ENCODE data around the gene C11orf52. TPM values are rescaled to one million over a fixed set of nuclear protein-coding genes. Genes with fewer than 3 reads are reported as not detected.

The C11orf52 gene
- total and polyA plus RNA-seq, 5 donors, result 2.2 to 5.5 (median 2.7) TPM

DNA sequence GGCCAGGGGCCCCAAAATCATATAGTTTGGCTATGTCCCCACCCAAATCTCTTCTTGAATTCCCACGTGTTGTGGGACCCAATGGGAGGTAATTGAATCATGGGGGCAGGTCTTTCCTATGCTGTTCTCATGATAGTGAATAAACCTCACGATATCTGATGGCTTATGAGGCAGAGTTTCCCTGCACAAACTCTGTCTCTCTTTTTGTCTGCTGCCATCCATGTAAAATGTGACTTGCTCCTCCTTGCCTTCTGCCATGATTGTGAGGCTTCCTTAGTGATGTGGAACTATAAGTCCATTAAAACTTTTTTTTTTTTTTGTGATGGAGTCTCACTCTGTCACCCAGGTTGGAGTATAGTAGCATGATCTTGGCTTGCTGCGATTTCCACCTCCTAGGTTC, 32.9 kb downstream of the C11orf52 start:
- Histone ChIP-seq H3K4me1 (ENCODE audit: control insufficient read depth, insufficient read depth, low read length) (peaks cover 2% of the 10 kb centered on the region), H3K27ac (ENCODE audit: low read length) (no peak overlapping the region), H3K4me3 (ENCODE audit: low read length) (no peak overlapping the region), H3K27me3 (ENCODE audit: control insufficient read depth, insufficient read depth) (no peaks in the 10 kb centered on the region), H3K9me3 (ENCODE audit: control insufficient read depth, low read length) (no peaks in the 10 kb centered on the region)
- DNase-seq (no peak), ATAC-seq (no peak)
- intact Hi-C loops (cut with DNase I), result no loop called here
- 94% methylated on average over 3 of the region's 3 CpGs for WGBS

DNA sequence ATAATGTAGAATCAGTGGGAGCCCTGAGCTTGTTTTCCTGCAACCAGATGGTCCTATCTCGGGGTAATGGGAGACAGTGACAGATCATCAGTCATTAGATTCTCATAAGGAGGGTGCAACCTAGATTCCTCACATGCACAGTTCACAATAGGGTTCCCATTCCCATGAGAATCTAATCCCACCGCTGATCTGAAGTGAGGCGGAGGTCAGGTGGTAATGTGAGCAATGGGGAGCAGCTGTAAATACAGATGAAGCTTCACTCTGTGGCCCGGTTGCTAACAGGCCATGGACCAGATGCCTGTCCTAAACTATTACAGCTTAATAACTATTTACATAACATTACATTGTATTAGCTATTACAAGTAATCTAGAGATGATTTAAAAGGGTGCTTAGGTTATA, 35.4 kb downstream of the C11orf52 start:
- Histone ChIP-seq H3K27ac (ENCODE audit: low read length) (no peak overlapping the region), H3K9me3 (ENCODE audit: control insufficient read depth, low read length) (no peaks in the 10 kb centered on the region), H3K27me3 (ENCODE audit: control insufficient read depth, insufficient read depth) (no peaks in the 10 kb centered on the region), H3K4me1 (ENCODE audit: control insufficient read depth, insufficient read depth, low read length) (no peaks in the 10 kb centered on the region), H3K4me3 (ENCODE audit: low read length) (no peak overlapping the region)
- WGBS, result 97% methylated on average over 4 of the region's 4 CpGs
- intact Hi-C loops (cut with DNase I), result no loop called here
- DNase-seq (no peak), ATAC-seq (no peak)

DNA sequence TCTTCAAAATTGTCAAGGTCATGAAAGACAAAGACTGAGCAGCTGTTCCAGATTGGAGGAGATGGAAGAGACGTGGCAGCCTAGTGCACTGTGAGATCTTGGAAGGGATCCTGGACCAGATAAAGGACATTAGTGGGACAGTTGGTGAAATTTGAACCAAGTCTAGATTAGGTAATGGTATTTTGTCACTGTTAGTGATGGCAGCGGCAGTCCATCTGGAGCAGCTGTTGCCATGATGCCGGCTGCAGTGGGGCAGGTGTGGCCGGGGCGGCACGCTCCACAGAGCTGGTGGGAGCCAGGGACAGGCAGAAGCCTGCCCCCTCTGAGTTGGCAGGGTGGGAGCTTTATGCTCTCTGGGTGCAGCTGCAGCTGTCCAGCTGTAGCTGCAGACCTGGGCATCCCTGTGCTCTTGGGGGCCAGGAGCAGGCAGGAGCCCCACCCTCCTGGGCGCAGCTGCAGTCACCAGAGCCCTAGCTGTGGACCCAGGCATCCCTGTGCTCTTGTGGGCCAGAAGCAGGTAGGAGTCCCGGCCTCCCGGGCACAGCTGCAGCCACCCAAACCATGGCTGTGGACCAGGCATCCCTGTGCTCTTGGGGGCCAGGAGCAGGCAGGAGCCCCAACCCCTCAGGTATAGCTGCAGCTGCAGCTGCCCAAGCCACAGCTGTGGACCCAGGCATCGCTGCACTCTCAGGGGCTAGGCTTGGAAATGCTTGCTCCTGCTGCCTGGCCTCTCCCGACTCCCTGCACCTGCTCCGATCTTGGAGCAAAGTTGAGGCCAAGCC, 39.1 kb downstream of the C11orf52 start:
- peak; percentile 37 to 65 for ATAC-seq
- Histone ChIP-seq H3K27me3 (ENCODE audit: control insufficient read depth, insufficient read depth) (no peaks in the 10 kb centered on the region), H3K27ac (ENCODE audit: low read length) (no peak overlapping the region), H3K4me3 (ENCODE audit: low read length) (no peak overlapping the region), H3K4me1 (ENCODE audit: control insufficient read depth, insufficient read depth, low read length) (no peaks in the 10 kb centered on the region), H3K9me3 (ENCODE audit: control insufficient read depth, low read length) (no peaks in the 10 kb centered on the region)
- WGBS, result 81% methylated on average over 12 of the region's 12 CpGs
- intact Hi-C loops (cut with DNase I), result no loop called here
- peak in 1 of 3 donors; percentile 55 for DNase-seq

DNA sequence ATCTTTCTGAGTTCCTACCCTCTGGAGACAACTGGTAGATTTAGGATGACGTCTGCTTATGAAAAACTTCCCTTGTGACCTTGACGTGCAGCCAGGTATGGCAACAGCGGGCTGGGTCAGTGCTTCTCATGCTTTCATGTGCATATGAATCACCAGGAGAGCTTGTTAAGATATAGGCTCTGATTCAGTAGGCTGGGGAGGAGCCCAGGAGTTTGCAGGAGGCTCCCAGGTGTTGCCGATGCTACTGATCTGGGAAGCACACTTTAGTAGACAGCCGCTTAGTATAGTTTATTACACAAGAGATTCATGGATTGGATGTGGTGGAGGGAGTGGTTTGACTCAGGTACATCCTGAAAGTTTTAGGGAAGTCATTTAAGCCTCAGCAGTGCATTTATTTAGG, 42.2 kb downstream of the C11orf52 start:
- no peak for DNase-seq
- Histone ChIP-seq H3K4me1 (ENCODE audit: control insufficient read depth, insufficient read depth, low read length) (no peaks in the 10 kb centered on the region), H3K9me3 (ENCODE audit: control insufficient read depth, low read length) (no peaks in the 10 kb centered on the region), H3K27ac (ENCODE audit: low read length) (no peak overlapping the region), H3K4me3 (ENCODE audit: low read length) (no peak overlapping the region), H3K27me3 (ENCODE audit: control insufficient read depth, insufficient read depth) (no peaks in the 10 kb centered on the region)
- intact Hi-C loops (cut with DNase I), result no loop called here
- ATAC-seq, result no peak
- 78% methylated on average over 5 of the region's 5 CpGs for WGBS

DNA sequence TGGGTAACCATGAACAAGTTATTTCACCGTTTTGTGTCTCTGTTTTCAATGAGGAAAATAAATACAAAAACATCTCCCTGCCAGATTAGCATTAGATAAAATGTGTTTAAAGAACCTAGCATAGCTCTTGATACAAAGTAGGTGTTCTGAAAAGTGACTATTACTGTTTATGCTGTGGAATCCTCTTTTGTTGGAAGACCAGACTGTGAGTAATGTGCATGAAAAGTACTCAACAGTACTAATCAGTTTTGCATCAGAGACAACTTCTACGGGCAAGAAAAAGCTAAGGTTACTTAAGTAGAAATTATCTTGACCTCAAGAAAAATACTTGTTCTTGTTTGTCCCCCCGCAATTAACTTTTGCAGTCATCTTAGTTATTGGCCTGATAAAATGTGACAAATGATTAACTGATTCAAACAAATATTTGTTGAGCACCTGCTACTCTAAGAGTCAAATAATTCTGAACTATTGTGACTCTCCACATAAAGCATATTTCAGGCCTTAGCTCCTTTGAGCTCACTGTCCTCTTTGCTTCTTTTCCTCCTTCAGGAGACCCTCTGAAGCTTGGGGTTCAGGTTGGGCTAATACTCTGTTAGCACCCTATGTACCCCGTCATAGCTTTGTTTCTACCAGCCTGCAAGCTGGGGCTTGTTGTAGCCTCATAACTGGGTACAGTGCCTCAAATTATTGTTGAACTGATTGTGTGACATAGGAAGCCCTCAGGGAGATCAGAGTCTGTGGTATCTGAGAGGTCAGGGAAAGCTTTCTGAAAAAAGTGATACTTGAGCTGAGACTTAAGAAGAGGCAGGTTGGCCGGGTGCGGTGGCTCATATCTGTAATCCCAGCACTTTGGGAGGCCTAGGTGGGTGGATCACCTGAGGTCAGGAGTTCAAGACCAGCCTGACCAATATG, 42.9 kb downstream of the C11orf52 start:
- no peaks in the 10 kb centered on the region for H3K27me3 ChIP-seq (ENCODE audit: control insufficient read depth, insufficient read depth)
- ATAC-seq, result no peak
- no peaks in the 10 kb centered on the region for H3K9me3 ChIP-seq (ENCODE audit: control insufficient read depth, low read length)
- no peak overlapping the region for H3K4me3 ChIP-seq (ENCODE audit: low read length)
- no peak for DNase-seq
- H3K4me1 ChIP-seq (ENCODE audit: control insufficient read depth, insufficient read depth, low read length), result no peaks in the 10 kb centered on the region
- intact Hi-C loops (cut with DNase I), result no loop called here
- no peak overlapping the region for H3K27ac ChIP-seq (ENCODE audit: low read length)
- 88% methylated on average over 6 of the region's 6 CpGs for WGBS

DNA sequence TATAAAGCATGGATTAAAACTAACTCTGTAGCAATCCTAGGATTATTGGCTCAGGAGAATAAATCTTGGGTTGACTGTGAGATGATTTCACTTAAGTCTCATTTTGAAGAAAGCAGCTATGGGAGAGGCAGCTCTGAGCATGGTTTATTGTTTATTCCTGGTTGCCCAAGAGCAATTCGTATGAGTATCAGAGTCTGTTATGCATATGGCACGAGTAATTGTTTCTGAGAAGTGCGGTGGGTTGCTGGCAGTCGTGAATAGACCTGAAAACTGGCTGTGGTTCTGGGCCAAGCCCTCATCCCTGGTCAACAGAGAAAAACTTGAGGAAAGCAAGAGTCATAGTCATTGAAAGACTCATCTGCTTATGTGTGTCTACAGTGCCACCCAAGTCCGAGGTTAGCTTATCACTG, 45.2 kb downstream of the C11orf52 start:
- 79% methylated on average over 5 of the region's 5 CpGs for WGBS

DNA sequence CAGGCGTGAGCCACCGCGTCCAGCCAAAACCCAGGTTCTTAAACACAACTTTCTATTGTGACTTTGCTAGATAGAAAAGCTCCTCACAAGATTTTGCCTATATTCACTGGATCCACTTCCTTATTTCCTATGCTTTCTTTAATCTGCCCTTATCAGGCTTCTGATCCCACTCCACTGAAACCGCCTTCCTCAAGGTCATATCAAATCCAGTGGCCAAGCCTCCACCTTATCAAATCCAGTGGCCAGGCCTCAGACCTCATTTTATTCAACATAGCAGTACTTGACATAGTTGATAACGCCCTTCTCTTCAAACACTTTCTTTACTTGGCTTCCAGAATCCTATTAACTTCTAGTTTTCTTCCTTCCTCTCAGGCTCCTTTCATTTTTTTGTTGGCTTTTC, 48.0 kb downstream of the C11orf52 start:
- intact Hi-C loops (cut with DNase I), result no loop called here
- Histone ChIP-seq H3K4me3 (ENCODE audit: low read length) (no peak overlapping the region), H3K9me3 (ENCODE audit: control insufficient read depth, low read length) (no peaks in the 10 kb centered on the region), H3K4me1 (ENCODE audit: control insufficient read depth, insufficient read depth, low read length) (no peaks in the 10 kb centered on the region), H3K27me3 (ENCODE audit: control insufficient read depth, insufficient read depth) (no peaks in the 10 kb centered on the region), H3K27ac (ENCODE audit: low read length) (no peak overlapping the region)
- DNase-seq, result no peak
- no peak for ATAC-seq
- WGBS, result 86% methylated on average over 5 of the region's 5 CpGs

More for the DNA sequence above, 45.2 kb downstream of the C11orf52 start:
- Histone ChIP-seq H3K4me3 (ENCODE audit: low read length) (no peak overlapping the region), H3K27ac (ENCODE audit: low read length) (no peak overlapping the region), H3K27me3 (ENCODE audit: control insufficient read depth, insufficient read depth) (no peaks in the 10 kb centered on the region), H3K9me3 (ENCODE audit: control insufficient read depth, low read length) (no peaks in the 10 kb centered on the region), H3K4me1 (ENCODE audit: control insufficient read depth, insufficient read depth, low read length) (no peaks in the 10 kb centered on the region)
- intact Hi-C loops (cut with DNase I), result no loop called here
- DNase-seq, result no peak
- ATAC-seq, result no peak

DNA sequence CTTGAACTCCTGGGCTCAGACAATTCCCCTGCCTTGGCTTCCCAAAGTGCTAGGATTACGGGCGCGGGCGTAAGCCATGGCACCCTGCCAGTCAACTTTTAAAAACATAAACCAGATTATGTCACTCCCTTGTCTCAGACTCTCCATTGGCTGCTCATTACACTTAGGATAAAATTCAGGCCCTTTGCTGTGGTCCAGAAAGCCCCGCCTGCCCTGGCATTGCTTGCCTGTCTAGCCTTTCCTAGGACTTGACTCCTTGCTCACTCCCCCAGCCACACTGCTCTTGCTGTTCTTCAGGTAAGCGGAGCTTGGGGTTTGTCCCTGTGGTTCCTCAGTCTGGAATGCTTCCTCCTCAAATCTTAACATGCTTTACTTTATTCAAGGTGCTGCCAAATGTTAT, 48.9 kb downstream of the C11orf52 start:
- ATAC-seq, result peak; percentile 57 to 62
- 44% methylated on average over 6 of the region's 6 CpGs for WGBS

DNA sequence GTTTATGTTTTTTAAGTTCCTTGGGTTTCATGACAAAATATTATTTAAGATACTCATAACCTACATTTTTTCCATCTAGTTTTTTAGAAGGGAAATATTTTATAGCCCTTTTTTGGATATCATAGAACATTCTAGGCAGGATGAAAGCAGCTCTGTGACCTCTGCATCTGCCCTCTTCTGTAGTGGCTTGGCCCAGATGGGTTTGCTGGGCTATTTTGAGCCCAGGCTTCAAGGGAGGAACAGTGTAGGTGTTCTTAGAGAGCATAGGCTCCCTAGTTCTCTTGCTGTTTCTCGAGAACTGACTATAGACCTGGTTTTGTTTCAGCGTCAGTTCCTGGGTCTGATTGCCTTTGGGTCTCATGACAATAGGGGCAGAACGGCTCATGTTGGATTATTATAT, 50.6 kb downstream of the C11orf52 start:
- Histone ChIP-seq H3K9me3 (ENCODE audit: control insufficient read depth, low read length) (no peaks in the 10 kb centered on the region), H3K4me3 (ENCODE audit: low read length) (no peak overlapping the region), H3K27ac (ENCODE audit: low read length) (no peak overlapping the region), H3K27me3 (ENCODE audit: control insufficient read depth, insufficient read depth) (no peaks in the 10 kb centered on the region), H3K4me1 (ENCODE audit: control insufficient read depth, insufficient read depth, low read length) (no peaks in the 10 kb centered on the region)
- 84% methylated on average over 3 of the region's 3 CpGs for WGBS
- intact Hi-C loops (cut with DNase I), result no loop called here
- no peak for ATAC-seq
- DNase-seq, result no peak

More for the DNA sequence above, 48.9 kb downstream of the C11orf52 start:
- Histone ChIP-seq H3K9me3 (ENCODE audit: control insufficient read depth, low read length) (no peaks in the 10 kb centered on the region), H3K27me3 (ENCODE audit: control insufficient read depth, insufficient read depth) (no peaks in the 10 kb centered on the region), H3K27ac (ENCODE audit: low read length) (no peak overlapping the region), H3K4me3 (ENCODE audit: low read length) (no peak overlapping the region), H3K4me1 (ENCODE audit: control insufficient read depth, insufficient read depth, low read length) (no peaks in the 10 kb centered on the region)
- intact Hi-C loops (cut with DNase I), result no loop called here
- DNase-seq, result peak; percentile 40 to 83 (median 69)

DNA sequence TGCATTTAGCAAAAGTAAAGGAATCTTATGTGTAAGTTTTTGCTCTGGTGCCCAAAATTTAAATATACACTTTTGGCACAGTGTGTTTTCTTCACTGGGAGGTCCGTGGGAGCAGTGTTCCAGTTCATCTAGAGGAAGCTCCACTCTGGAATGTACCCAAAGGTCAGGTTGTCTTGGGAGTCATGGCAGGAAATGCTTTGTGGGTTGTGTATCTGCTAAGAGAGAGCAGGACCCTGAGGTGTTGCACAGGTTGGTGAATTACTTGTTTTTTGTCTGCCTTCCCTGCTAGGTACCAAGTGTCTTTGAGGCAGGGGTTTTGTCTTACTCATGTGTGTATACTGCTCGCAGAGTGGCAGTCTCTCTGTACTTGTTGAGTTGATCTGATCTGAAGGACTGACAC, 55.7 kb downstream of the C11orf52 start:
- H3K27ac ChIP-seq (ENCODE audit: low read length), result peak overlapping the region; percentile 48
- ATAC-seq (no peak), DNase-seq (no peak)
- no peak overlapping the region for H3K4me3 ChIP-seq (ENCODE audit: low read length)
- WGBS, result 60% methylated on average over 2 of the region's 2 CpGs
- H3K27me3 ChIP-seq (ENCODE audit: control insufficient read depth, insufficient read depth), result no peaks in the 10 kb centered on the region
- intact Hi-C loops (cut with DNase I), result no loop called here
- peaks cover 6% of the 10 kb centered on the region for H3K4me1 ChIP-seq (ENCODE audit: control insufficient read depth, insufficient read depth, low read length)
- H3K9me3 ChIP-seq (ENCODE audit: control insufficient read depth, low read length), result no peaks in the 10 kb centered on the region

All from right cardiac atrium (tissue), 5 donors.